Colonic mucosa (tissue), 4 donors: ENCODE results near the gene GALNT11. TPM values are rescaled to one million over a fixed set of nuclear protein-coding genes. Genes with fewer than 3 reads are reported as not detected.
"Not testable (repeated sequence)": the region's sequence is repeated elsewhere in the genome, so short reads cannot be mapped to it uniquely, and the experiment has no call there.

Source experiments
- DNase-seq: peaks from one replicate; pipeline ENCODE4 v3.0.0-alpha.2; 2020
- H3K27ac ChIP-seq: fragments of 200-600 bp; one replicate; pipeline ENCODE4 v1.8.0; 2021
- H3K27me3 ChIP-seq: fragments of 200-600 bp; one replicate; pipeline ENCODE4 v1.8.0; 2021
- H3K36me3 ChIP-seq: fragments of 200-600 bp; one replicate; pipeline ENCODE4 v1.8.0; 2021
- H3K4me1 ChIP-seq: fragments of 200-600 bp; one replicate; pipeline ENCODE4 v1.8.0; 2021; ENCODE audit warnings: mild to moderate bottlenecking
- H3K4me3 ChIP-seq: fragments of 200-600 bp; one replicate; pipeline ENCODE4 v1.8.0; 2021
- H3K9ac ChIP-seq, 2 donors: one replicate each; pipeline ENCODE4 v1.7.0; 2013; ENCODE audit warnings: control low read depth in 2 of 2, low read depth in 2 of 2, low read length in 2 of 2
- H3K9me3 ChIP-seq: fragments of 200-600 bp; one replicate; pipeline ENCODE4 v1.8.0; 2021
- intact Hi-C: fragments of 100-400 bp; cut with DNase I; formaldehyde crosslinking; loops from one replicate; pipeline ENCODE4 v1.14.1; 2022
- total RNA-seq, 2 donors: library from RNA; stranded (reverse); fragmentation: NEBNext Ultra II Directional in 1 of 2; extraction: Animal tissue kit (Norgen Biotek cat#: 25700) in 1 of 2; gene quantifications; one replicate each; pipeline ENCODE4 v1.2.1, GENCODE V29; 2021
- TF ChIP-seq, protein P1 (sequence below): fragments of 200-600 bp; IDR thresholded peaks from one replicate; pipeline ENCODE4 v1.8.0; 2022; ENCODE audit warnings: antibody characterized with exemption, mild to moderate bottlenecking
- donor health status: healthy.
- donor health status: DM: no; HTN: no; CAD: no.
- donor health status: DM: no; HTN: no; CAD: no.

GALNT11 gene
- total RNA-seq, 2 donors from 2014 or later, result 18.5 to 20.8 TPM

DNA sequence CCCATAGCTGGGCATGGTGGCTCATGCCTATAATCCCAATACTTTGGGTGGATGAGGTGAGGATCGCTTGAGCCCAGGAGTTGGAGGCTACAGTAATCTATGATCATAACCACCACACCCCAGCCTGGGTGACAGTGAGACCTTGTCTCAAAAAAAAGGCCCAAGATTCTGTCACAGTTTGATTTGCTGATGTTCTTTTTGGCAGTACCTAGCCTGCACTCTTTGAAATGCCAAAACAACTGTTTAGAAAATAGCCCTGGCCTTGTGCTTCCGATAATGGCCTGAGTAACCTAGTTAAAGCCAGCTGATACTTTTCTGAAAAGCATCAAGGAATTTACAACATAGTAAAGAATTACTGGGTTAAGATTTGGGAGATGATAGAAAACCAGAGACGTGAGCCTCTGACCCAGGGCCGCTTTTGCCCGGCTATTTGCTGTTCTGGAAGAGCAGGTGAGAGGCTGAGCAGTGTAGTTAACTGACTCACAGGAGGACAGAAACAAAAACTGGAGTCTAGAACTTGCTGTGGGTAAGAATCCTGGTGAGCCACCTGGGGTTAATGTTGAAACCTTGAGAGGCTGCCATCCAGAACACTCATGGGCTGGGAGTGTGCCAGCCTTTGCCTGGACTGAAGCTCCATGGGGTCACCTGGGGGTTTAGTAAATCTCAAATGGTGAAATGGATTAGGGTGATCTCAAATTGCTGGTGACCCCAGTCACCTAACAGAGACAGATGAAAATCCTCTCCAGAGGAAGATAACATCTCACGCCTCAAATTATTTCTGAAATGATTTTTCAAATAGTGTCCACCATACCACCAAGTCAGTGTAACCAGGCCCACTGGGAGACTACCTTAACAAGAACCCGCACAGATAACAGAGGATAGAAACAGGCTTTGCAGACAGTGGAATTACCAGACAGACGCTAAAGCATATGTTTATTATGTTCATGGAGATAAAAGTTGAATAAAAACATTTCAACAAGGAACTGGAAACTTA is 51.8 kb downstream of the GALNT11 start:
- TF ChIP-seq, protein P1, sequence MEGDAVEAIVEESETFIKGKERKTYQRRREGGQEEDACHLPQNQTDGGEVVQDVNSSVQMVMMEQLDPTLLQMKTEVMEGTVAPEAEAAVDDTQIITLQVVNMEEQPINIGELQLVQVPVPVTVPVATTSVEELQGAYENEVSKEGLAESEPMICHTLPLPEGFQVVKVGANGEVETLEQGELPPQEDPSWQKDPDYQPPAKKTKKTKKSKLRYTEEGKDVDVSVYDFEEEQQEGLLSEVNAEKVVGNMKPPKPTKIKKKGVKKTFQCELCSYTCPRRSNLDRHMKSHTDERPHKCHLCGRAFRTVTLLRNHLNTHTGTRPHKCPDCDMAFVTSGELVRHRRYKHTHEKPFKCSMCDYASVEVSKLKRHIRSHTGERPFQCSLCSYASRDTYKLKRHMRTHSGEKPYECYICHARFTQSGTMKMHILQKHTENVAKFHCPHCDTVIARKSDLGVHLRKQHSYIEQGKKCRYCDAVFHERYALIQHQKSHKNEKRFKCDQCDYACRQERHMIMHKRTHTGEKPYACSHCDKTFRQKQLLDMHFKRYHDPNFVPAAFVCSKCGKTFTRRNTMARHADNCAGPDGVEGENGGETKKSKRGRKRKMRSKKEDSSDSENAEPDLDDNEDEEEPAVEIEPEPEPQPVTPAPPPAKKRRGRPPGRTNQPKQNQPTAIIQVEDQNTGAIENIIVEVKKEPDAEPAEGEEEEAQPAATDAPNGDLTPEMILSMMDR, result no peak
- Histone ChIP-seq H3K4me3 (no peak overlapping the region), H3K9ac (no peak overlapping the region), H3K4me1 (no peaks in the 10 kb centered on the region), H3K27me3 (no peaks in the 10 kb centered on the region), H3K27ac (no peak overlapping the region), H3K36me3 (no peaks in the 10 kb centered on the region), H3K9me3 (no peaks in the 10 kb centered on the region)
- DNase-seq, result no peak
- intact Hi-C loops, result no loop called here

DNA sequence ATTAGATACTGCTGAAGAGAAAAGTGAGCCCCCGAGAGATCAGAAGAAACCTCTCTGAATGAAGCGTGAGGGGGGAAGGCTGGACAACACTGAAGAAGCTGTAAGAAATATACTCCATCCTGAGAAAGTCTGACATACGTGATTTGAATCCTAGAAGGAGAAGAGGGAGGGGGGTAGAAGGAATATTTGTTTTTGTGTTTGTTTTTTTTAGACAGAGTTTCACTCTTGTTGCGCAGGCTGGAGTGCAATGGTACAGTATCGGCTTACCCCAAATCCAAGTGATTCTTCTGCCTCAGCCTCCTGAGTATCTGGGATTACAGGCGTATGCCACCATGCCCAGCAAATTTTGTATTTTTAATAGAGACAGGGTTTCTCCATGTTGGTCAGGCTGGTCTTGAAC is 52.6 kb downstream of the GALNT11 start:
- DNase-seq, result no peak
- Histone ChIP-seq H3K27ac (no peak overlapping the region), H3K36me3 (no peaks in the 10 kb centered on the region), H3K27me3 (no peaks in the 10 kb centered on the region), H3K9ac (no peak overlapping the region), H3K9me3 (no peaks in the 10 kb centered on the region), H3K4me1 (no peaks in the 10 kb centered on the region), H3K4me3 (no peak overlapping the region)
- intact Hi-C loops, result no loop called here
- TF ChIP-seq, protein P1, result no peak

DNA sequence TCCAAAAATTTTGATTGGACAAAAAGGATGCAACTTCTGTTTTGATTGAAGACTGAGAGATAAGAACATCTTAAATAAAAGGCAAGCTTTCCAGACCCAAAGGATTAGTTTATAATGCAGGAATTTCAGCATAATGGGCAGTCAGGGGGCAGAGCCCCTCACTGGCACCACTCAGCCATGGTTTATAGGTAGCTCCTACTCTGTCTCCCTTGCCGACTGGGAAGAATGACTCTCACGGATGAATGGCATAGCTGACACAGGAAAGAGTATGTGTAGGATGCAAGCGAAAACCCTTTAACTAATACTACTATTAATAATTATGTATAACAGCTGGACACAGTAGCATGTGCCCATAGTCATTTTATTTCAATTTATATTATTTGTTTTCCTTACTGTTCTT is 53.3 kb downstream of the GALNT11 start:
- intact Hi-C loops, result no loop called here
- no peaks in the 10 kb centered on the region for H3K27me3 ChIP-seq
- TF ChIP-seq, protein P1, result no peak
- no peak overlapping the region for H3K9ac ChIP-seq
- no peaks in the 10 kb centered on the region for H3K36me3 ChIP-seq
- H3K27ac ChIP-seq, result no peak overlapping the region
- no peaks in the 10 kb centered on the region for H3K4me1 ChIP-seq
- no peaks in the 10 kb centered on the region for H3K9me3 ChIP-seq
- no peak overlapping the region for H3K4me3 ChIP-seq
- no peak for DNase-seq

DNA sequence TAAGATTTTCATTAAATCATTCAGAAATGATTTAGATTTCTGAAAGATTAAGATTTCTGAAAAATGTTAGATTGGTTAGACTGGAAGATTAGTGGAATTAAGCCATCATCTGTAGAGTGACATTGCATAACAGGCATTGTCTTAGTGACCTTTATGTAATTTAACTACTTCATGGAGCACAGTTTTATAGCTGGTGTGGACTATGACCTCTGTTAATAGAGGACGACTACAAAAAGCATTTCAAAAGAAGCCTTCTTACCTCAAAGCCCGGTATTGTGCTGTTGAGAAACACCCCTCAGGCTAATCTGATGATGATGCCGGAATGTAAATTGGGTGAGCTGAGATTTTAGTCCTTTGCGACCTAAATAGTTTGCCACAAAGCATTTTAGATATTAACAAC is 55.6 kb downstream of the GALNT11 start:
- no peak overlapping the region for H3K9ac ChIP-seq
- no peak overlapping the region for H3K27ac ChIP-seq
- TF ChIP-seq, protein P1, result no peak
- H3K36me3 ChIP-seq, result no peaks in the 10 kb centered on the region
- intact Hi-C loops, result no loop called here
- H3K4me3 ChIP-seq, result no peak overlapping the region
- H3K9me3 ChIP-seq, result no peaks in the 10 kb centered on the region
- no peaks in the 10 kb centered on the region for H3K27me3 ChIP-seq
- H3K4me1 ChIP-seq, result no peaks in the 10 kb centered on the region
- DNase-seq, result no peak

DNA sequence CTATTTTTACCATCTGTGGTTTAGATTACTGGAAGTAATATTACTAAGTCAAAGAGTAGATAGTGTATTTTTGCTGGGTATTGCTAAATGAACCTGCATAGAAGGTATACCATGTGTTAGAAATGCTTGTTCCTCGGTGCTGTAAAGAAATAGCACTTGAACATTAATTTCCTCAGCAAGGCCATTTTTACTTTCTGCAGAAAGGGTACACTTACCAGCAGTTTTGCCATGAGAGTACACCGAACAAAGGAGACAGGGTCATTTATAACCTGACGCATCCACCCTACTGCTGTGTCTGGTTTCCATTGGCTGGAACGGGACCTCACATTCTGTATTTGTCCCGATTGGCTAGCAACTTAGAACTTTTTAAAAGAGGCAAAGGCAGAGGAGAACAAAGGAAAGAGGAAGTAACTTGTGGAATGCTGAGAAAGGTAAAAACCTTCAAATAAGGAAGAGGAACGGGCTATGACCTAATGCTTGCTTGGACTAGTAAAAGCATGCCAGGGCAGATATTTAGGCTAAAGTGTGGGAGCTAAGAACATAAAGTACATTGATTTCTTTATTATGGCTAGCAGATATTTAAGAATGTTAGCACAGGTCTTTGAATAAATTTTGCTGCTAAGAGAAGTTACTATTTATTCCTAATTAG is 56.7 kb downstream of the GALNT11 start:
- H3K9ac ChIP-seq, H3K4me1 ChIP-seq, H3K27me3 ChIP-seq, intact Hi-C loops, H3K4me3 ChIP-seq, DNase-seq, H3K9me3 ChIP-seq, H3K27ac ChIP-seq, H3K36me3 ChIP-seq: not testable (repeated sequence)

DNA sequence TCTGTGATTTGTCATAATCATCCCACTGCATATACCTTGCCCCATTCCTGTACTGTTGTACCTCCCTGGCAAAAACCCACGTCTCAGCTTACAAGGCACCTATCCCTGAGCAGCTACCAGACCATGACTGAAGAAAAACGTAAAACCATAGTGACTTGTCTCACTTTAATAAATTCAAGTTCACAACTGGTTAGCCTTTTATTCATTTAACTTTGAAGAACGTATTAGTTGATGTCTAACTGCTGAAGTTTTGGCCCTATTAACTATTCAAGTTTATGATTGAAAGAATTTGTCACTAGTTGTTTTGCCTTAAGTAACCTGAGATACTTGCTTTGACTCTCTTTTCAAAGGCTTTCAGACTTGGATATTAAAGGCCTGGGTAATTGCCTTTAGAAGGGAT is 59.7 kb downstream of the GALNT11 start:
- Histone ChIP-seq H3K36me3 (no peaks in the 10 kb centered on the region), H3K27me3 (no peaks in the 10 kb centered on the region), H3K9ac (no peak overlapping the region), H3K27ac (no peak overlapping the region), H3K9me3 (no peaks in the 10 kb centered on the region), H3K4me3 (no peak overlapping the region), H3K4me1 (no peaks in the 10 kb centered on the region)
- TF ChIP-seq, protein P1, result no peak
- no peak for DNase-seq
- intact Hi-C loops, result no loop called here
